Astrocyte (in vitro differentiated cells and primary cell): ENCODE results near the gene WDR4.

Experiments
- EZH2 ChIP-seq: IDR thresholded peaks from 2 replicates; pipeline ENCODE4 v1.6.1; 2012; ENCODE audit warnings: mild to moderate bottlenecking, low read length, inconsistent platforms; ENCODE audit not compliant: insufficient read depth
- TF ChIP-seq, protein P1 (sequence below): IDR thresholded peaks from 2 replicates; pipeline ENCODE4 v1.5.1; 2011; ENCODE audit warnings: low read depth, mild to moderate bottlenecking, inconsistent platforms, low read length, moderate library complexity; ENCODE audit not compliant: insufficient read depth

DNA sequence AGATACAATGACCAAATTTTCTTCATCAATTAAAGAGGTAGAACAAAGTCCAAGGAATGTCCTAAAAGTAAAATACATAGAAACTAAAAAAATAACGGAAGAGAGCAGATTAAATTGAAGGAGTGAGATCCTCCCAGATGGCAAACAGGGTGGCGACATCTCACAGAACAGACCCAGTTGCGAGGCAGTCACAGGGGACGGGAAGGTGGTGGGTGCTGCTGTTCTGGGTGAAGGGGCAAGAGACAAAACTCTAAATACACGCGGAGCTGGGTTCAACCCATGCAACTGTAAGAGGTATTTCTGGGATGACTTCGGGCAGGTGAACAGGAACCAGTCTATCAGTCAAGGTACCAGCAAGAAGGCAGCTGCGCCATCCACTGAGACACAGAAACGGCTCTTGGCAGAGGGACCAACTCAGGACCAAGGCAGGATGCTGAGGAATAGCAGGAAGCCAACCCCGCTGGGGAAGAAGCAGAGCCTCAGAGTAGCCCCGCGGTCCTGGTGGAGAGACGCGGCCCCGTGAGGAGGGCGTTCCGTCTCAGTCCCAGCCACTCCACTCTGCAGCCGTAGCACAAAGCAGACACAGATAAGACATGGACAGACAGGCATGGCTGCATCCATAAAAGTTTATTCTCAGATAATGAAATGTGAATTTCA, 32.2 kb downstream of the WDR4 start:
- TF ChIP-seq, protein P1, sequence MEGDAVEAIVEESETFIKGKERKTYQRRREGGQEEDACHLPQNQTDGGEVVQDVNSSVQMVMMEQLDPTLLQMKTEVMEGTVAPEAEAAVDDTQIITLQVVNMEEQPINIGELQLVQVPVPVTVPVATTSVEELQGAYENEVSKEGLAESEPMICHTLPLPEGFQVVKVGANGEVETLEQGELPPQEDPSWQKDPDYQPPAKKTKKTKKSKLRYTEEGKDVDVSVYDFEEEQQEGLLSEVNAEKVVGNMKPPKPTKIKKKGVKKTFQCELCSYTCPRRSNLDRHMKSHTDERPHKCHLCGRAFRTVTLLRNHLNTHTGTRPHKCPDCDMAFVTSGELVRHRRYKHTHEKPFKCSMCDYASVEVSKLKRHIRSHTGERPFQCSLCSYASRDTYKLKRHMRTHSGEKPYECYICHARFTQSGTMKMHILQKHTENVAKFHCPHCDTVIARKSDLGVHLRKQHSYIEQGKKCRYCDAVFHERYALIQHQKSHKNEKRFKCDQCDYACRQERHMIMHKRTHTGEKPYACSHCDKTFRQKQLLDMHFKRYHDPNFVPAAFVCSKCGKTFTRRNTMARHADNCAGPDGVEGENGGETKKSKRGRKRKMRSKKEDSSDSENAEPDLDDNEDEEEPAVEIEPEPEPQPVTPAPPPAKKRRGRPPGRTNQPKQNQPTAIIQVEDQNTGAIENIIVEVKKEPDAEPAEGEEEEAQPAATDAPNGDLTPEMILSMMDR, result no peak
- TF ChIP-seq EZH2, result no peak
